22Rv1 (cell line): ENCODE data around the gene DHRS9.

Experiments
- H3K27ac ChIP-seq: fragments of 450-650 bp; 2 replicates; pipeline ENCODE4 v1.5.1; 2017
- ZFX ChIP-seq: fragments of 450-650 bp; IDR thresholded peaks from 2 replicates; pipeline ENCODE4 v1.6.1; 2017; ENCODE audit warnings: antibody characterized with exemption, borderline replicate concordance
- TF ChIP-seq, protein P1 (sequence below): fragments of 450-650 bp; IDR thresholded peaks from 2 replicates; pipeline ENCODE4 v1.5.1; 2017; ENCODE audit warnings: mild to moderate bottlenecking

DHRS9 gene

DNA sequence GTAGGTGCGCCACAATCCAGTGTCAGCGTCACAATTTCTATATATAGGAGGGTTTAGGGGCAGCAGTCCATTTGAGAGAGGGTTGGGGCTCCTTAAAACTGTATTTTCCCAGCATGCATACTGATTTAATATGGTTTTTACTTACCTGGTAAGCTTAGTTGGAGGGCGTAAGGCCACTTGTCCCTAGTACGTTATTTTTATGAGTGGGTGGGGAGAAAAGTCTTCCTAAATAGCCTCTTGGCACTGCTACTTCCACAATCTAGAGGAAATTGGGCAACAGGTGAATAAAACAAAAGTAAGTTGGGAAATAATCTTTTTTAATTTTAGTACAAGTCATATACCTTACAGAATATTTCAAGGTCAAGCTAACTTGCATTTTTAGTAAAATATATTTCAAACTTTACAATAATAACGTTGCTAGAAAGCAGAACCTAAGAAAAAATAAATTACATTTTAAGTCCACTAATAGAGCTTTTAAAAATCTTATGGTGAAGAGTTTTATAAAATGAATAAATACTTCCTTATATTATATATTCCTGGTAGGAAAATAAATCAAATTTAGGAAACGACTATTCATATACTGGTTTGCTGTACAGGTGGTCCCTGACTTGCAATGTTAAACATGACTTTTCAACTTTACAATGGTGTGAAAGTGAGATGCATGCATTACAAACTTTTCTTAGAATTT, 20.9 kb downstream of the DHRS9 start:
- no peak overlapping the region for H3K27ac ChIP-seq
- TF ChIP-seq ZFX = no peak
- TF ChIP-seq, protein P1, sequence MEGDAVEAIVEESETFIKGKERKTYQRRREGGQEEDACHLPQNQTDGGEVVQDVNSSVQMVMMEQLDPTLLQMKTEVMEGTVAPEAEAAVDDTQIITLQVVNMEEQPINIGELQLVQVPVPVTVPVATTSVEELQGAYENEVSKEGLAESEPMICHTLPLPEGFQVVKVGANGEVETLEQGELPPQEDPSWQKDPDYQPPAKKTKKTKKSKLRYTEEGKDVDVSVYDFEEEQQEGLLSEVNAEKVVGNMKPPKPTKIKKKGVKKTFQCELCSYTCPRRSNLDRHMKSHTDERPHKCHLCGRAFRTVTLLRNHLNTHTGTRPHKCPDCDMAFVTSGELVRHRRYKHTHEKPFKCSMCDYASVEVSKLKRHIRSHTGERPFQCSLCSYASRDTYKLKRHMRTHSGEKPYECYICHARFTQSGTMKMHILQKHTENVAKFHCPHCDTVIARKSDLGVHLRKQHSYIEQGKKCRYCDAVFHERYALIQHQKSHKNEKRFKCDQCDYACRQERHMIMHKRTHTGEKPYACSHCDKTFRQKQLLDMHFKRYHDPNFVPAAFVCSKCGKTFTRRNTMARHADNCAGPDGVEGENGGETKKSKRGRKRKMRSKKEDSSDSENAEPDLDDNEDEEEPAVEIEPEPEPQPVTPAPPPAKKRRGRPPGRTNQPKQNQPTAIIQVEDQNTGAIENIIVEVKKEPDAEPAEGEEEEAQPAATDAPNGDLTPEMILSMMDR = no peak

DNA sequence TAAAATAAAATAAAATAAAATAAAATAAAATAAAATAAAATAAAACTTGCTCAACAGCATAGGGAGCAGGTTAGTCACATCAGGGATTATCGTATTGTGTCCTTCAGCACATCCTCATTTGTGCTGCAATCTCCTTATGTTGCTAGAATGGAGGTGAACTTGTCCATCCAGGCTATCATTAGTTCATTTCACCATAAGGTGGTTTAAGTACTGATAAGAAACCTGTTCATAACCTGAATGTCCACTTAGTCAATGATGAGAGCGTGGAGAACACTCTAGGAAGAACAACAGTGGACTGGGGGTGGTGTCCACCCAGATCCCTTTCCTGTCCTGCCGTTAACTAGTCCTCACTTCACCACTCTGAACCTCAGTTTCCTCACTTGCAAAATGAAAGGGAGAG, 21.9 kb downstream of the DHRS9 start:
- no peak for TF ChIP-seq ZFX
- TF ChIP-seq, protein P1 = no peak

DNA sequence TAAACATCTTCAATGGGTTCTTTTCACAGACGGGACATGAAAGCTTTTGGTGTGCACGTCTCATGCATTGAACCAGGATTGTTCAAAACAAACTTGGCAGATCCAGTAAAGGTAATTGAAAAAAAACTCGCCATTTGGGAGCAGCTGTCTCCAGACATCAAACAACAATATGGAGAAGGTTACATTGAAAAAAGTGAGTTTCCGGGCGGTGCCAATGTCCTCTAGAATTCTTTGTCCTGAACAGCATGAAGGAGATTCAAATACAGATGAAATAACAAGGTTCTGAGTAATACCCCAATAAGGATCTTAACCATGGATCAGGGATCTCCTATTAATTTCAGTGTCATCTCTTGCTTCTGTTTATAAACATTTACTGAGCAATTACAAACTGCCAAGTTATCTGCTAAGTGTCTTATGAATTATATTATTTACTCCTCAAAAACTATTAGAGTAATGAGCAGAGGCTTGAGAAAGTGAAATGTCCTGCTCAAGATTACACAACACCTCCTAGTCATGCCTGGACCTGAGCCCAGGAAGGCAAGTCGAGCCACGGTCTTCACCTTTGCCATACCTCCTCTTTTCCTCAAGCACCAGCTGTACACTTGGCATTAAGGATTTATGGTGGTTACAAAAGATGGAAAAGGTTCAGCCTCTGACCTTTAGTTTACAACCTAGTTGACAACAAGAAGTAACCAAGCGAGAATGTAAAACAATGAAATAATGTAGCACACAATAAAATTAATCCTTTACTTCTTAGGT, 22.6 kb downstream of the DHRS9 start:
- no peak for TF ChIP-seq ZFX
- TF ChIP-seq, protein P1 = no peak
- no peak overlapping the region for H3K27ac ChIP-seq

More for the DNA sequence above, 21.9 kb downstream of the DHRS9 start:
- no peak overlapping the region for H3K27ac ChIP-seq

DNA sequence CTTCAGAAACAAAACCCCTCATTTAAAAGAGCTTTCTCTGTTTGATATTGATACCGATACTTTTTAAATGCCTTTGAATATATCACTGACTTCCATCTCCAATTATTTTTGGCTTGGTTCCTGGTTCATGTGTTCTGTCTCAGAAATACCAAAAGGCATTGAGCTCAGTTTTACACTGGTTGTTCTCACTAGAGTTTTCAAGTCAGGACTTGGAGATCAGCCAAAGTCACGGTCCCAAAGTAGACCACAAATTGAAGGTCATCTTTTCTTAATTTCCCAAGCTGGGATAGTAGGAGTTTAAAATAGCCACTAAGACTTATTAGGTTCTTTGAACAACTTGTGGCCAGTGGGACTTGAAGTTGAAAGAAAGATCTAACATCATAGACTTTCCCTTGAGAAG, 24.2 kb downstream of the DHRS9 start:
- TF ChIP-seq, protein P1 = no peak
- TF ChIP-seq ZFX = no peak
- no peak overlapping the region for H3K27ac ChIP-seq

DNA sequence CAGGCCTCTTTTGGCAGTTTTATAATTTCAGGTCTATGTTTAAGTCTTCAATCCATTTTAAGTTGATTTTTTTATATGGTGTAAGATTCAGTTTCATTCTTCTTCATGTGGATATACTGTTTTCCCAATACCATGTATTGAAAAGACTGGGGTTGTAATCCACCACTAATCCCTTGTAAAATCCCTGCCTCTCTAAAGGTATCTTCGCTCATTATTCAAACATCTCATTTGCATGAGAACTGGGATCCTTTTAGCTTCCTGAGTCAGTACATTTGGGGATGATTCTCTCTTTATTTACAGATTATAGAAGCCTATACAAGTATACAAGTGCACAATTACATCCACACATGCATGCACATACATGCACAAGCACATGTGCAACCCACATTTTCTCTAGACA, 25.3 kb downstream of the DHRS9 start:
- no peak for TF ChIP-seq ZFX
- TF ChIP-seq, protein P1 = no peak
- no peak overlapping the region for H3K27ac ChIP-seq

DNA sequence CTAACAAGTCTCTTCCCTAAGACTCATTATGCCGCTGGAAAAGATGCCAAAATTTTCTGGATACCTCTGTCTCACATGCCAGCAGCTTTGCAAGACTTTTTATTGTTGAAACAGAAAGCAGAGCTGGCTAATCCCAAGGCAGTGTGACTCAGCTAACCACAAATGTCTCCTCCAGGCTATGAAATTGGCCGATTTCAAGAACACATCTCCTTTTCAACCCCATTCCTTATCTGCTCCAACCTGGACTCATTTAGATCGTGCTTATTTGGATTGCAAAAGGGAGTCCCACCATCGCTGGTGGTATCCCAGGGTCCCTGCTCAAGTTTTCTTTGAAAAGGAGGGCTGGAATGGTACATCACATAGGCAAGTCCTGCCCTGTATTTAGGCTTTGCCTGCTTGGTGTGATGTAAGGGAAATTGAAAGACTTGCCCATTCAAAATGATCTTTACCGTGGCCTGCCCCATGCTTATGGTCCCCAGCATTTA, 26.3 kb downstream of the DHRS9 start:
- TF ChIP-seq, protein P1 = no peak
- no peak for TF ChIP-seq ZFX
- H3K27ac ChIP-seq = no peak overlapping the region

DNA sequence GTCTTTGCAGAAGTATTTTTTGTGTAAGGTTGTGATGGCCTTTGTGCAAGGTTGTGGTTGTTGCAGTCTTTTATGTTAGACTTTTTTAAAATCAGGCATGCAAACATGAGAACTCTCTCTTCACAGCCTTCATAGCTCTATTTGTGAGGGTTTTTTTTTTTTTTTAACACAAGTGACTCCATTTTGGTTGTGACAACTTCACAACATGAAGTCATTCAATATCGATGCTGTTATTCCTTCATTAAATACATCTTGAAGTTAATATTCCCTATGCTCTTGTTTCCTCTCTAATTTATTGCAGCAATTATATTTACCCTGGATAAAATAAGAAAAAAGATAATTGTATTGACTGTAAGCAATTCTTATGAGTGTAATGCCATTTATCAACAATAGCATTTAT, 35.5 kb downstream of the DHRS9 start:
- no peak overlapping the region for H3K27ac ChIP-seq
- TF ChIP-seq, protein P1 = no peak
- no peak for TF ChIP-seq ZFX
